GM12873 (cell line): ENCODE data around the gene OSTF1.

Source experiments
- TF ChIP-seq, protein P1 (sequence below): IDR thresholded peaks from 2 replicates; pipeline ENCODE4 v1.5.1; 2012; ENCODE audit warnings: low read depth, mild to moderate bottlenecking, moderate library complexity, low read length, control low read depth; ENCODE audit not compliant: insufficient read depth; ENCODE audit errors: missing control alignments

The OSTF1 gene

DNA sequence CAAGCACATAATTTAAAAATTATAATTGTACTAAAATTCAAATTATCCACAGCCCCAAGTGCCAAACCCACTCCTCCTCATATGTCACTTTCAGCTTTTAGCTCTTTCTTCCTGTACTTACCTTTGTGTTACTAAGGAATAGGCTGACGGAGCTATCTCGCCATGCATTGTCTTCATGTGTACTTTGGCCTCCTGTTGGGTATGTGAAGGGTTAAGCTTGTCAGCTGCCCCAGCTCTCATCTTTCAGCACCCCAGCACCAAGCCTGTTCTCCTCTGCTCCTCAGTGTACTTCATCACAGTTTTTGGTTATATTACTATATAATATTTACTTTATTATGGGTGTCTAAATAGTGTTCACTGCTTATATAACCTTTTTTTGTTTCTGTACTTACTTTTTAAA, 46.2 kb downstream of the OSTF1 start:
- TF ChIP-seq, protein P1, sequence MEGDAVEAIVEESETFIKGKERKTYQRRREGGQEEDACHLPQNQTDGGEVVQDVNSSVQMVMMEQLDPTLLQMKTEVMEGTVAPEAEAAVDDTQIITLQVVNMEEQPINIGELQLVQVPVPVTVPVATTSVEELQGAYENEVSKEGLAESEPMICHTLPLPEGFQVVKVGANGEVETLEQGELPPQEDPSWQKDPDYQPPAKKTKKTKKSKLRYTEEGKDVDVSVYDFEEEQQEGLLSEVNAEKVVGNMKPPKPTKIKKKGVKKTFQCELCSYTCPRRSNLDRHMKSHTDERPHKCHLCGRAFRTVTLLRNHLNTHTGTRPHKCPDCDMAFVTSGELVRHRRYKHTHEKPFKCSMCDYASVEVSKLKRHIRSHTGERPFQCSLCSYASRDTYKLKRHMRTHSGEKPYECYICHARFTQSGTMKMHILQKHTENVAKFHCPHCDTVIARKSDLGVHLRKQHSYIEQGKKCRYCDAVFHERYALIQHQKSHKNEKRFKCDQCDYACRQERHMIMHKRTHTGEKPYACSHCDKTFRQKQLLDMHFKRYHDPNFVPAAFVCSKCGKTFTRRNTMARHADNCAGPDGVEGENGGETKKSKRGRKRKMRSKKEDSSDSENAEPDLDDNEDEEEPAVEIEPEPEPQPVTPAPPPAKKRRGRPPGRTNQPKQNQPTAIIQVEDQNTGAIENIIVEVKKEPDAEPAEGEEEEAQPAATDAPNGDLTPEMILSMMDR = no peak

DNA sequence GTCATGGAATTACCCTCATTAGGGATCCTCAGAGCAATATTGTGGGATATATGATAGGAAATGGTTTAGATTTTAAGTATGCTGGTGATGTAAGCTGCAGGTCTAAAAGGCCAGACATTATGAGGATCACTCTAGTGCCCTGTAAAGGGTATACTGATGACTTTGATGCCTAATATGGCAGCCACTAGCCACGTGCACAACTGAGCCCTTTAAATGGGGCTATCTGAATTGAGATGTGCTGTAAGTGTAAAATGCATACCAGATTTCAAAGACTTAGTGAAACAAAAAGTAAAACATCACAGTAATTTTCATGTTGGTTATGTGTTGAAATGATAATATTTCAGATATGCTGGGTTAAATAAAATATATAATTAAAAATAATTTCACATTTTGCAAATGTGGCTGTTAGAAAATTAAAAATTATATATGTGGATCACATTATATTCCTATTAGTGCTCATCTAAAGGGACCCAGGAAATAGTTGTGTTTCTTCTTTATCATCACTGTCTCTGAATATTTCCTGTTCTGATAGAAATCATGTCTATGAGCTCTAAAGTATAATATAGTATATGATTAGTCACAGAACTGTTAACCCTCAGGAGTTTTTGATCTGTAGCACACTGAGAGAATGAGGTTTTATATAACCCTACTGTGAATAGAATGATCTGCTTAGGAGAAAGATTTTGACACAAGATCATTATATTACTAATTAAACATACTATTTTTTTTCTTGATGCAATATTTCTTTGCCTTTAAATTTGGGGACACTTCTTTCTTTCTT, 50.1 kb downstream of the OSTF1 start:
- TF ChIP-seq, protein P1 = no peak

DNA sequence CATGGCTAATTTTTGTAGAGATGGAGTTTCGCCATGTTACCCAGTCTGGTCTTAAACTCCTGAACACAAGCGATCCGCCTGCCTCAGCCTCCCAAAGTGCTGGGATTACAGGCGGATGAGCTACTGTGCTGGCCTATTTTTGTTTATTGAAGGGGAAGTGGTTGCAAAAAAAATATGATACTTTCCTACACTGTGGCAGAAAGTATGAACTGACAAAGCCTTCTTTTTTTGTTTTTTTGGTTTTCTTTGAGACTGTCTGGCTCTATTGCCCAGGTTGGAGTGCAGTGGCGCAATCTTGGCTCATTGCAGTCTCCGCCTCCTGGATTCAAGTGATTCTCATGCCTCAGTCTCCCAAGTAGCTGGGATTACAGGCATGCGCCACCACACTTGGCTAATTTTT, 50.9 kb downstream of the OSTF1 start:
- TF ChIP-seq, protein P1 = no peak

DNA sequence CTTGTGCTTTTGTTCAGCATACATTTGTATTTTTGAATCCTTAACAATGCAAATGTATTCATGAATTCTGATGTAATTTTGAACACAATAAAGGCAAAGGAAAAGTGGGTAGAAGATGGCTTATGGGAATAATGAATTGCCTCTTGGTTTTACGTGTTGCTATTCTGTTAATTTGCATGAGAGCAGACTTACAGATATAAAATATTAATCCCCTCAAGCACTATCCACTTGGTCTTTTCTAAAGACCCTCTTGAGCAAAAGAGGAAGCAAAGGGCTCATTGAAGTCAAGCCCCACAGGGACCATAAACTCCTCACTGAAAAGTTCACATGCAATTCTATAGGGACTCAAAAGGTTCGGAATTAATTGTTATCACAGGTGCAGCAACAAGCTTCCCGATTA, 51.9 kb downstream of the OSTF1 start:
- TF ChIP-seq, protein P1 = no peak

DNA sequence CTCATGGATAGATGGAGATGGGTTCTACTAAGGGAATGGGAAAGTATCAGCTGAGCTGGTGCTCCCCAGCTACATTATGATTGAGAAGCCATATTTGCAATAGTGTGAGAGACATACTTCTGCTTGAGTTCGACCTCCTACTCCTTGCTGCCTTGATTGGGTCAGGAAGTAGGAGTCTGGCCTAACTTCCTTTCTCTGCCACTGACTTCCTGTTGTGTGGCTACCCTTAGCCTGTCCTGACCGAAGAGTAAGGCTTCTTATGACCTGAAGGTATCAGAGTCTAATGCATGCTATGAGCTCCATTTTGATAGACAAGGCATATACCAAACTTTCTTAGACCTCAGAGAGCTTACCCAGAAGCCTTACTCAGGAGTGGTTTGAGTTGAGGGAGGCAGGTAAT, 53.9 kb downstream of the OSTF1 start:
- TF ChIP-seq, protein P1 = no peak

DNA sequence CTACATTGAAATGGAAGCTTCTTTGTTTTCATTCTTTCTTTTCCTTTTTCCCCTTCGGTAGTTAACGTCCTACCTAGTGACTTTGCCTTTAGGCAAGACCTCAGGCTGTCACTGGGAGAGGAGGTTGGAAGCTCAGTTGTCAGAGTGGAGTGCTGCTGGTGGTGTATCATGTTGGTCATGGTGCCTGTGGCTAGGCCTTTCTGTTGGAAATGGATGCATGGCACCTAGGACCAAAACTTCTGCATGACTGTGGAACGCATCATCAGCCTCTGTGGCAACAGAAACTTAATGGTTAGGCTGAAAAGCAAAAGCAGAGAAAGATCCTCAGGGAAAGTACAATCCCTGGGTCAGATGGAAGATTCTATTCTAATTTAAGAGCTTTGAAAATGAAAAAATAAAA, 57.9 kb downstream of the OSTF1 start:
- TF ChIP-seq, protein P1 = no peak

DNA sequence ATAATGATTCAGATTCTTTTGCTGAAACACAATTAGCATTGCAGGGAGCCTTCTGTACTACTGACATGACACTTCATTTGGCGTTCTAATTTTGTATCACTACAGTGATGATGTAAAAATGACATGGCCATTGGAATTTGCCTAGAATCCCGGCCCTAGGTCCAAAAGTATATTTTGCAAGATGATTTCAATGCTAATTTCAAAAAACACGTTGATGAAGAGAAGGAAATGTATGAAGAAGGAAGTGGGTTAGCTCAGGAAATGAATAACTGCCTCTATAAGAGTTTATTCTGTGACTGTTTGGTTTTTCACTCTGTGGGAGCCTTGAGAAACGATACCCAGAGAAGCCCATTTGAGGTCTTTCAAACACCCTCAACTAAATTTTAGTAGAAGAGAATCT, 59.3 kb downstream of the OSTF1 start:
- TF ChIP-seq, protein P1 = no peak
